GM13976 (cell line): Measurements from ENCODE around the gene GALNT4.

Experiments used
- DNase-seq: peaks from one replicate; pipeline ENCODE4 v3.0.0; 2012; ENCODE audit warnings: low spot score
- CTCF ChIP-seq: IDR thresholded peaks from 2 replicates; pipeline ENCODE4 v1.5.1; 2012; ENCODE audit warnings: borderline replicate concordance, mild to moderate bottlenecking; ENCODE audit not compliant: insufficient read depth; ENCODE audit errors: extremely low read depth, missing control alignments, control extremely low read depth
- in situ Hi-C: fragments of 300-500 bp; cut with MboI; formaldehyde crosslinking; loops from one replicate; pipeline ENCODE4 v1.12.0; 2022; ENCODE audit warnings: low sequenced_read_pairs, mixed read lengths, inconsistent platforms; ENCODE audit not compliant: unreplicated experiment

GALNT4 gene

GRCh38 chr12:89523843-89524540 is 604 bp downstream of the GALNT4 start:
- no peak for TF ChIP-seq CTCF
- no peak for DNase-seq
- in situ Hi-C loops, result loop anchor here (10.0 kb wide), 1 partner anchor 509 kb away; no protein-coding TSS in a partner anchor

GRCh38 chr12:89523393-89523792 is 1.2 kb downstream of the GALNT4 start:
- no peak for DNase-seq
- TF ChIP-seq CTCF, result no peak
- in situ Hi-C loops, result loop anchor here (10.0 kb wide), 1 partner anchor 509 kb away; no protein-coding TSS in a partner anchor

- DNase-seq, result no peak
- in situ Hi-C loops, result loop anchor here (10.0 kb wide), 1 partner anchor 507 kb away; no protein-coding TSS in a partner anchor
- TF ChIP-seq CTCF, result no peak
These were observed 3.0 kb downstream of the GALNT4 start for GRCh38 chr12:89521364-89522223.

GRCh38 chr12:89517720-89518119 is 6.9 kb downstream of the GALNT4 start:
- TF ChIP-seq CTCF, result no peak
- in situ Hi-C loops, result no loop called here
- no peak for DNase-seq

- in situ Hi-C loops, result no loop called here
These were observed 8.0 kb downstream of the GALNT4 start for GRCh38 chr12:89516633-89517032.

More at GRCh38 chr12:89516633-89517032, 8.0 kb downstream of the GALNT4 start:
- no peak for TF ChIP-seq CTCF
- no peak for DNase-seq
